GM18505 (cell line): ENCODE data around the gene LRRC49.
"Not testable (repeated sequence)": the region's sequence is repeated elsewhere in the genome, so short reads cannot be mapped to it uniquely, and the experiment has no call there.

Experiments
- ATAC-seq: cut with Tn5 transposase; IDR thresholded peaks from one replicate; pipeline ENCODE4 v1.9.1; 2021; ENCODE audit not compliant: unreplicated experiment
- POLR2A ChIP-seq: IDR thresholded peaks from 4 replicates; pipeline ENCODE4 v1.6.1; 2011; ENCODE audit warnings: borderline replicate concordance; ENCODE audit not compliant: insufficient read depth, insufficient read length; ENCODE audit errors: extremely low read depth

Gene LRRC49

GRCh38 chr15:71010472-71010871 is 117.8 kb downstream of the LRRC49 start:
- TF ChIP-seq POLR2A, result no peak
- ATAC-seq, result no peak

GRCh38 chr15:71010997-71011396 is 118.4 kb downstream of the LRRC49 start:
- ATAC-seq, result no peak
- no peak for TF ChIP-seq POLR2A

GRCh38 chr15:71011503-71012155 is 119.0 kb downstream of the LRRC49 start:
- TF ChIP-seq POLR2A, result no peak
- no peak for ATAC-seq

- no peak for TF ChIP-seq POLR2A
- ATAC-seq, result no peak
Observed at GRCh38 chr15:71013446-71013845, 120.8 kb downstream of the LRRC49 start.

- no peak for ATAC-seq
- TF ChIP-seq POLR2A, result no peak
Observed at GRCh38 chr15:71015342-71015741, 122.7 kb downstream of the LRRC49 start.

- ATAC-seq, result not testable (repeated sequence)
Observed at GRCh38 chr15:71031232-71031631, 138.6 kb downstream of the LRRC49 start.

- not testable (repeated sequence) for ATAC-seq
Observed at GRCh38 chr15:71035478-71035877, 142.9 kb downstream of the LRRC49 start.

- TF ChIP-seq POLR2A, result no peak
Observed at GRCh38 chr15:71042356-71042922, 149.8 kb downstream of the LRRC49 start.

GRCh38 chr15:71043373-71043772 is 150.7 kb downstream of the LRRC49 start:
- TF ChIP-seq POLR2A, result no peak
- no peak for ATAC-seq

More at GRCh38 chr15:71042356-71042922, 149.8 kb downstream of the LRRC49 start:
- no peak for ATAC-seq

- no peak for TF ChIP-seq POLR2A
- ATAC-seq, result no peak
Observed at GRCh38 chr15:71044006-71044405, 151.4 kb downstream of the LRRC49 start.

- ATAC-seq, result not testable (repeated sequence)
Observed at GRCh38 chr15:71046146-71046545, 153.5 kb downstream of the LRRC49 start.

GRCh38 chr15:71048913-71049675 is 156.5 kb downstream of the LRRC49 start:
- ATAC-seq, result no peak
- no peak for TF ChIP-seq POLR2A

GRCh38 chr15:71049706-71050422 is 157.2 kb downstream of the LRRC49 start:
- ATAC-seq, result no peak
- no peak for TF ChIP-seq POLR2A

GRCh38 chr15:71050461-71050860 is 157.8 kb downstream of the LRRC49 start:
- no peak for TF ChIP-seq POLR2A
- ATAC-seq, result no peak
